ENCODE data around the gene MPP2.

The MPP2 gene

GRCh38 chr17:43857957-43858600, 49.3 kb downstream of the MPP2 start:
- POLR2A ChIA-PET = no interaction called here
- no peak overlapping the region for H3K4me3 ChIP-seq (ENCODE audit: low read depth, low read length)
- CTCF ChIA-PET = interaction anchor here (0.6 to 4.3 kb wide), 6 partner anchors 12 to 95 kb away, joined by 3 to 56 read pairs (median 6); partner anchors contain the start of gene CD300LG
- H3K27ac ChIP-seq (ENCODE audit: extremely low read depth, low read depth, low read length) = no peak overlapping the region
- no peaks in the 10 kb centered on the region for H3K4me1 ChIP-seq (ENCODE audit: control insufficient read depth, insufficient read depth, low read length)
- no peaks in the 10 kb centered on the region for H3K9me3 ChIP-seq (ENCODE audit: control insufficient read depth, insufficient read depth, low read depth, low read length)
- no peak for TF ChIP-seq ZNF239 (tag by site-specific recombination; IDR thresholded peaks at IDR 0.05)
- no peak for TF ChIP-seq ZNF768 (tag by site-specific recombination; IDR thresholded peaks at IDR 0.05)
- TF ChIP-seq ZNF629 (tag by site-specific recombination; IDR thresholded peaks at IDR 0.05) = no peak
- no peak for TF ChIP-seq ELK4 (IDR thresholded peaks at IDR 0.05; ENCODE audit: borderline replicate concordance, low read depth, low read length)
- no peak for TF ChIP-seq FEZF1 (tag by site-specific recombination; IDR thresholded peaks at IDR 0.05)
- no peak for TF ChIP-seq ZNF830 (tag by site-specific recombination; IDR thresholded peaks at IDR 0.05; ENCODE audit: low read depth)
- no peak for TF ChIP-seq ZNF121 (tag by site-specific recombination; IDR thresholded peaks at IDR 0.05)
- TF ChIP-seq PRDM2 (tag by site-specific recombination; IDR thresholded peaks at IDR 0.05; ENCODE audit: borderline replicate concordance) = no peak
- no peak for TF ChIP-seq KLF7 (tag by site-specific recombination; IDR thresholded peaks at IDR 0.05; ENCODE audit: borderline replicate concordance)
- no peak for TF ChIP-seq ZBTB1 (tag by site-specific recombination; IDR thresholded peaks at IDR 0.05)
- no peaks in the 10 kb centered on the region for H3K36me3 ChIP-seq (ENCODE audit: control insufficient read depth in 2 of 2, insufficient read depth in 1 of 2, low read length in 2 of 2)

GRCh38 chr17:43857141-43857540, 50.2 kb downstream of the MPP2 start:
- POLR2A ChIA-PET = no interaction called here
- CTCF ChIA-PET = interaction anchor here (1.4 to 4.3 kb wide), 3 partner anchors 11 to 21 kb away, joined by 8 to 56 read pairs (median 11); partner anchors contain the start of gene CD300LG
- no peak for TF ChIP-seq ZNF704 (tag by site-specific recombination; IDR thresholded peaks at IDR 0.05)
- no peak for TF ChIP-seq MZF1 (tag by site-specific recombination; IDR thresholded peaks at IDR 0.05; ENCODE audit: borderline replicate concordance)
- Histone ChIP-seq H3K27ac (ENCODE audit: extremely low read depth, low read depth, low read length) (no peak overlapping the region), H3K9me3 (ENCODE audit: control insufficient read depth, insufficient read depth, low read depth, low read length) (no peaks in the 10 kb centered on the region), H3K4me1 (ENCODE audit: control insufficient read depth, insufficient read depth, low read length) (no peaks in the 10 kb centered on the region), H3K36me3 (ENCODE audit: control insufficient read depth in 2 of 2, insufficient read depth in 1 of 2, low read length in 2 of 2) (no peaks in the 10 kb centered on the region), H3K4me3 (ENCODE audit: low read depth, low read length) (no peak overlapping the region)

- Histone ChIP-seq H3K4me1 (ENCODE audit: control insufficient read depth, insufficient read depth, low read length) (no peaks in the 10 kb centered on the region), H3K4me3 (ENCODE audit: low read depth, low read length) (no peak overlapping the region), H3K36me3 (ENCODE audit: control insufficient read depth in 2 of 2, insufficient read depth in 1 of 2, low read length in 2 of 2) (no peaks in the 10 kb centered on the region), H3K27ac (ENCODE audit: extremely low read depth, low read depth, low read length) (no peak overlapping the region), H3K9me3 (ENCODE audit: control insufficient read depth, insufficient read depth, low read depth, low read length) (no peaks in the 10 kb centered on the region)
- ChIA-PET CTCF (interaction anchor here (1.5 to 4.3 kb wide), 3 partner anchors 10 to 54 kb away, joined by 4 to 56 read pairs (median 11); partner anchors contain the start of gene CD300LG), POLR2A (no interaction called here)
- no peak for TF ChIP-seq ZNF510 (tag by site-specific recombination; IDR thresholded peaks at IDR 0.05; ENCODE audit: insufficient replicate concordance)
- no peak for TF ChIP-seq ZNF518A (tag by site-specific recombination; conservative IDR thresholded peaks at IDR 0.05; ENCODE audit: low read depth)
- no peak for TF ChIP-seq ZNF629 (tag by site-specific recombination; IDR thresholded peaks at IDR 0.05)
- TF ChIP-seq ZNF184 (tag by site-specific recombination; IDR thresholded peaks at IDR 0.05) = no peak
- TF ChIP-seq ZFP37 (tag by site-specific recombination; IDR thresholded peaks at IDR 0.05) = no peak
- no peak for TF ChIP-seq ZIC2 (tag by site-specific recombination; IDR thresholded peaks at IDR 0.05)
- no peak for TF ChIP-seq GFI1B (tag by site-specific recombination; IDR thresholded peaks at IDR 0.05)
These were observed 51.2 kb downstream of the MPP2 start for GRCh38 chr17:43856141-43856540.
